Measurements from ENCODE around the gene HAUS7.

DNA sequence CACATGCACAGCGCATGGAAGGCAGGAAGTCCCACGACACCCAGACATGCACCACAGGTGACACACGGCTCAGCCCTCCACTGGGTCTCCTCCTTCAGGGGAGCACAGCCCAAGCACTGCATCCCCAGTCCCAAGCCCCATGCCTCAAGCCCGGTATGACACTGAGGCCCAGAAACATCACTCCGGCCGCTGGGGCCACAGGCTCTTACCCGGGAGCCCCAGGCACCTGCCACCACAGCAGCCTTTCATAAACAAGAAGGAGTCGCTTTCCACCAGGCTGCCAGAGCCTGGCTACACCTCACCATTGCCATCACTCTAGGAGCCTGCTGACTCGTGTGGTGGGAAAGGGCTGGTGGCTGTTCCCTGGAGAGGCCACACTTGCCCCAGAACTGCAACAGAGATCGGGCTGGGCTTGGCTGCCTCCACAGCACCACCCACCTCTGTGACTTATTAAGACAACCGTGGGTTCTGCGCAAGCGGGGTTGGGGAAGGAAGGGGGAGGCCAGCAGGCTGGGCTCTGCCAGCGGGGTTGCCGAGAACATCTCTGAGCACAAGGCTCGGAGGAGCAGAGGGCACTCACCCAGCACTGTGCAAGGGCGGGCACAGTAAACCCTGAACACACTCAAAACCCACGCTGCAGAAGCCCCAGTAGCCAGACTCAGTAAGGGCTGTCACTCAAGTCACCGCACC lies 4.5 kb downstream of the HAUS7 start:
- no peak for TF ChIP-seq CTCF (IDR thresholded peaks at IDR 0.05)
- TF ChIP-seq, protein P1, sequence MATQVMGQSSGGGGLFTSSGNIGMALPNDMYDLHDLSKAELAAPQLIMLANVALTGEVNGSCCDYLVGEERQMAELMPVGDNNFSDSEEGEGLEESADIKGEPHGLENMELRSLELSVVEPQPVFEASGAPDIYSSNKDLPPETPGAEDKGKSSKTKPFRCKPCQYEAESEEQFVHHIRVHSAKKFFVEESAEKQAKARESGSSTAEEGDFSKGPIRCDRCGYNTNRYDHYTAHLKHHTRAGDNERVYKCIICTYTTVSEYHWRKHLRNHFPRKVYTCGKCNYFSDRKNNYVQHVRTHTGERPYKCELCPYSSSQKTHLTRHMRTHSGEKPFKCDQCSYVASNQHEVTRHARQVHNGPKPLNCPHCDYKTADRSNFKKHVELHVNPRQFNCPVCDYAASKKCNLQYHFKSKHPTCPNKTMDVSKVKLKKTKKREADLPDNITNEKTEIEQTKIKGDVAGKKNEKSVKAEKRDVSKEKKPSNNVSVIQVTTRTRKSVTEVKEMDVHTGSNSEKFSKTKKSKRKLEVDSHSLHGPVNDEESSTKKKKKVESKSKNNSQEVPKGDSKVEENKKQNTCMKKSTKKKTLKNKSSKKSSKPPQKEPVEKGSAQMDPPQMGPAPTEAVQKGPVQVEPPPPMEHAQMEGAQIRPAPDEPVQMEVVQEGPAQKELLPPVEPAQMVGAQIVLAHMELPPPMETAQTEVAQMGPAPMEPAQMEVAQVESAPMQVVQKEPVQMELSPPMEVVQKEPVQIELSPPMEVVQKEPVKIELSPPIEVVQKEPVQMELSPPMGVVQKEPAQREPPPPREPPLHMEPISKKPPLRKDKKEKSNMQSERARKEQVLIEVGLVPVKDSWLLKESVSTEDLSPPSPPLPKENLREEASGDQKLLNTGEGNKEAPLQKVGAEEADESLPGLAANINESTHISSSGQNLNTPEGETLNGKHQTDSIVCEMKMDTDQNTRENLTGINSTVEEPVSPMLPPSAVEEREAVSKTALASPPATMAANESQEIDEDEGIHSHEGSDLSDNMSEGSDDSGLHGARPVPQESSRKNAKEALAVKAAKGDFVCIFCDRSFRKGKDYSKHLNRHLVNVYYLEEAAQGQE (IDR thresholded peaks at IDR 0.05; ENCODE audit: insufficient read depth in 1 of 2, low read depth in 2 of 2, low read length in 1 of 2) = no peak
- no peak for TF ChIP-seq POLR2AphosphoS5 (IDR thresholded peaks at IDR 0.05; ENCODE audit: low read depth, low read length)
